Muscle of leg (tissue), 11 donors: ENCODE measurements around the gene EFR3B. TPM values are rescaled to one million over a fixed set of nuclear protein-coding genes. Genes with fewer than 3 reads are reported as not detected.

Experiments used
- DNase-seq: peaks from one replicate; pipeline ENCODE4 v3.0.0; 2013
- H3K27ac ChIP-seq: one replicate; pipeline ENCODE4 v1.5.1; 2013; ENCODE audit warnings: mild to moderate bottlenecking, low read length, control low read depth
- H3K27me3 ChIP-seq: one replicate; pipeline ENCODE4 v1.6.1; 2013; ENCODE audit warnings: low read length; ENCODE audit not compliant: control insufficient read depth, insufficient read depth
- H3K36me3 ChIP-seq: one replicate; pipeline ENCODE4 v1.6.1; 2013; ENCODE audit warnings: low read length; ENCODE audit not compliant: control insufficient read depth, insufficient read depth
- H3K4me1 ChIP-seq: one replicate; pipeline ENCODE4 v1.6.1; 2013; ENCODE audit warnings: low read length; ENCODE audit not compliant: control insufficient read depth, insufficient read depth
- H3K4me3 ChIP-seq: one replicate; pipeline ENCODE4 v1.5.1; 2013; ENCODE audit warnings: low read length, control low read depth
- H3K9me3 ChIP-seq: replicated peaks from 2 replicates; pipeline ENCODE4 v1.6.1; 2013; ENCODE audit warnings: low read depth, low read length; ENCODE audit not compliant: control insufficient read depth
- WGBS: methylation state at CpG from one replicate; pipeline ENCODE4 v1.1.5; 2013; ENCODE audit warnings: missing lambda C conversion rate; ENCODE audit not compliant: insufficient coverage; 5-methylcytosine and 5-hydroxymethylcytosine counted together
- polyA plus RNA-seq, 8 donors: library from polyadenylated mRNA; unstranded; fragments of 120-200 nt; gene quantifications; one replicate each; pipeline versions ENCODE4 v1.2.1 to v1.2.3, GENCODE V29; 2013; ENCODE audit warnings: inconsistent platforms in 1 of 8, low replicate concordance in 1 of 8; ENCODE audit not compliant: insufficient read length in 8 of 8, insufficient read depth in 1 of 8
- total RNA-seq: library from RNA; stranded (reverse); fragments of 120-200 nt; gene quantifications from one replicate; pipeline ENCODE4 v1.2.4, GENCODE V29; 2013

Gene EFR3B
- total and polyA plus RNA-seq, 9 donors, result 3.2 to 5.5 (median 4.8) TPM

DNA sequence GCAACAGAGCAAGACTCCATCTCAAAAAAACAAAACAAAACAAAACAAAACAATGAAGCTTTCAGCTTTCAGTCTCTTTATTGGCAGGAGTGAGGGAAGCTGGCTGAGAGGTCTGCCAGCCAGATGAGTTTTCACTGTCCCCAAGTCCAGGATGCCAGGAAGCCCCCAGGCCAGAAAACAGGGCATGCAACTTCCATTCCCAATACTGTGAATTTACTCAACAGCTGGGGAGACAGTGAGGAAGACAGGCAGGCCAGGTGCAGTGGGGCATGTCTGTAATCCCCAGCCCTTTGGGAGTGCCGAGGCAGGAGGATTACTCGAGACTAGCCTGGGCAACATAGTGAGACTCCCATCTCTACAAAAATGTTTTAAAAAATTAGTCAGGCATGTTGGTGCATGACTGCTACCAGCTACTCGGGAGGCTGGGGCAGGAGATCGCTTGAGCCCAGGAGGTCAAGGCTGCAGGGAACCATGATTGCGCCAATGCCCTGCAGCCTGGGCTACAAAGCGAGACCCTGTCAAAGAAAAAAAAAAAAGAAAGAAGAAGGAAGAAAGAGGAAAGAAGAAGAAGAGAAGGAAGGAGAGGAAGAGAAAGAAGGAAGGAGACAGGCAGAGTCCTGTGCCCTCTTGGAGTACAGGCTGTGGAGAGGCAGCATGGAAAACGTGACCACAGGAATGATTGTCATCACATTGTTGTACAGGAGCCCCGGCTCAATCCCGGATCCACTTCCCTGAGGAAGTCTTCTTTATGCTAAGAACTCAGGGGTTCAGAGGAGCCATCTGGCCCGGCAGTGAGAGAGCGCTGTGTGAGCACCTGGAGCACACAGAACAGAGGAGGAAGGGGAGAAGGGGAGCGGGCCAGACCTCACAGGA lies 155.7 kb downstream of the EFR3B start:
- peak; percentile 53 for DNase-seq
- peaks cover 2% of the 10 kb centered on the region for H3K27me3 ChIP-seq
- 36% methylated on average over 10 of the region's 12 CpGs for WGBS

GRCh38 chr2:25198209-25198525 lies 156.3 kb downstream of the EFR3B start:
- no peak for DNase-seq
- Histone ChIP-seq H3K27me3 (peaks cover 2% of the 10 kb centered on the region), H3K4me1 (peaks cover 19% of the 10 kb centered on the region), H3K4me3 (no peak overlapping the region), H3K36me3 (no peaks in the 10 kb centered on the region), H3K9me3 (no peaks in the 10 kb centered on the region), H3K27ac (peak overlapping the region; percentile 25)
- no CpG with 5 or more reads among the region's 4 CpGs for WGBS

More for the DNA sequence above, 155.7 kb downstream of the EFR3B start:
- peaks cover 19% of the 10 kb centered on the region for H3K4me1 ChIP-seq
- no peak overlapping the region for H3K4me3 ChIP-seq
- no peaks in the 10 kb centered on the region for H3K9me3 ChIP-seq
- H3K27ac ChIP-seq, result peak overlapping the region; percentile 25
- H3K36me3 ChIP-seq, result no peaks in the 10 kb centered on the region

GRCh38 chr2:25198576-25198975 lies 156.7 kb downstream of the EFR3B start:
- peaks cover 19% of the 10 kb centered on the region for H3K4me1 ChIP-seq
- H3K36me3 ChIP-seq, result no peaks in the 10 kb centered on the region
- whole genome bisulfite sequencing, result no CpG with 5 or more reads among the region's 5 CpGs
- H3K4me3 ChIP-seq, result no peak overlapping the region
- DNase-seq, result peak; percentile 66
- no peak overlapping the region for H3K27ac ChIP-seq
- peaks cover 4% of the 10 kb centered on the region for H3K27me3 ChIP-seq
- no peaks in the 10 kb centered on the region for H3K9me3 ChIP-seq

- Histone ChIP-seq H3K27me3 (peaks cover 7% of the 10 kb centered on the region), H3K4me1 (peaks cover 16% of the 10 kb centered on the region), H3K36me3 (no peaks in the 10 kb centered on the region), H3K9me3 (no peaks in the 10 kb centered on the region), H3K4me3 (no peak overlapping the region), H3K27ac (no peak overlapping the region)
- WGBS, result 75% methylated on average over 2 of the region's 6 CpGs
- DNase-seq, result no peak
Measured at GRCh38 chr2:25201265-25201664, 159.4 kb downstream of the EFR3B start.

- H3K27ac ChIP-seq, result no peak overlapping the region
- H3K4me3 ChIP-seq, result no peak overlapping the region
- 87% methylated on average over 5 of the region's 7 CpGs for WGBS
- no peaks in the 10 kb centered on the region for H3K36me3 ChIP-seq
- H3K4me1 ChIP-seq, result peaks cover 11% of the 10 kb centered on the region
- peaks cover 7% of the 10 kb centered on the region for H3K27me3 ChIP-seq
- DNase-seq, result no peak
- no peaks in the 10 kb centered on the region for H3K9me3 ChIP-seq
Measured at GRCh38 chr2:25201794-25202193, 159.9 kb downstream of the EFR3B start.

GRCh38 chr2:25202275-25202674 lies 160.4 kb downstream of the EFR3B start:
- H3K9me3 ChIP-seq, result no peaks in the 10 kb centered on the region
- H3K4me1 ChIP-seq, result peaks cover 13% of the 10 kb centered on the region
- no peak overlapping the region for H3K27ac ChIP-seq
- H3K27me3 ChIP-seq, result peaks cover 7% of the 10 kb centered on the region
- no peak overlapping the region for H3K4me3 ChIP-seq
- DNase-seq, result no peak
- no peaks in the 10 kb centered on the region for H3K36me3 ChIP-seq
- WGBS, result 66% methylated on average over 5 of the region's 11 CpGs

DNA sequence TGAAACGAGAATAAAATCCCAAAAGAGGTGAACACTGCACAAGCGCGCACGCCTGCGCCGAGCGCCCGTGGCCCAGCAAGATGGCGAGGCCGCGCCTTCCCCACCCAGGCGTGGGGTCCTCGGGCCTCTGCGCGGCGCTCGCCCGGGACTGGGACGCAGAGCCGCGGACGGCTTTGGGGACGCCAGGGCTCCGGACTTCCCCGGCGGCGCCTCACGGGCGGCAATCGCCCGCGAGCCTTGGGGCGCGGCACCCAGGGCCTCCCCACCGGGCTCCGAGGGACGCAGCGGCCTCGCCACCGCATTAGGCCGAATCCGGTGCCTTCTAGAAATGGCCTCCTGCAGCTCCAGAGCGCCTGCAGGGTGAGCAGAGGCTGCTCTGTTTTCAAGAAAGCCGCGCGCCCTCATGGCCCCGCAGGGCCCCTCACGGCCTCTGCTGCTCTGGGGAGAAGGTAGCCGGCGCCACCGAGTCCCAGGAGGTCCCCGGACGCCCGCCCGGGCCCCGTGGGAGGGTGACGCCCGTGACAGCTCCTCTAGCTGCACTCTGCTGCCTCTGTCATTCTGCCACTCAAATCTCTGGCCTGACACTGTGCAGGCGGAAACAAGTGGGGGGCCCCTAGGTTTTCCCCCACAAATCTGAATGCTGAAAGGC lies 162.4 kb downstream of the EFR3B start:
- Histone ChIP-seq H3K9me3 (no peaks in the 10 kb centered on the region), H3K4me3 (no peak overlapping the region), H3K4me1 (peaks cover 7% of the 10 kb centered on the region), H3K27ac (no peak overlapping the region), H3K27me3 (peaks cover 5% of the 10 kb centered on the region), H3K36me3 (no peaks in the 10 kb centered on the region)
- DNase-seq, result no peak
- 20% methylated on average over 54 of the region's 59 CpGs for WGBS

DNA sequence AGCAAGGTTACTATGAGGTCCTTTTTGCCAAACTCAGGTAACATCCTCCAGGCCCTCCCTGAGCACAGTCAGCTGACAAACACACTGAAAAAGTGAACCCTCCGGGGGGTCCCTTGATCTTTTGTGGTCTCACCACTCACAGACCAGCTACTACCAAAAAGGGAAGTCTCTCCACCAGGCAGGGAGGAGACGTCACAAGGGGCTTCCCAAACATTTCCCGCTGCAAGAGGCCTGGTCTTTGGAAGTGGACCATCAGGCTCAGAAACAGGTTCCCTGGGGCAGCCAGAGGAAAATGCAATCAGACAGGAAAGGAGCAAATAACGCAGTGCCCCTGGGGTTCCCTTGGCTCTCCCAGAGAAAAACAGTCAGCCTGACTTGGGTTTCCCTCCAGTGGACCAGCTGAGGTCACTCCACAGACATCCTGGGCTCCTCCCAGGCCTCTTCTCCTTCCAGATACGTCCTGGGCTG lies 165.2 kb downstream of the EFR3B start:
- peaks cover 5% of the 10 kb centered on the region for H3K27me3 ChIP-seq
- H3K4me1 ChIP-seq, result peaks cover 15% of the 10 kb centered on the region
- DNase-seq, result peak; percentile 27
- no peak overlapping the region for H3K27ac ChIP-seq
- H3K36me3 ChIP-seq, result no peaks in the 10 kb centered on the region
- no peaks in the 10 kb centered on the region for H3K9me3 ChIP-seq
- H3K4me3 ChIP-seq, result no peak overlapping the region
- WGBS, result 42% methylated on average over 5 of the region's 5 CpGs
